GM15510 (cell line): ENCODE measurements around the gene MICAL1.
A peak's percentile ranks its signal among the peaks of the same experiment; 100 is the strongest.

ENCODE experiments used
- POLR2A ChIP-seq: IDR thresholded peaks from 3 replicates; pipeline ENCODE4 v1.6.1; 2011; ENCODE audit warnings: borderline replicate concordance; ENCODE audit not compliant: insufficient read length; ENCODE audit errors: extremely low read depth

MICAL1 gene

GRCh38 chr6:109451376-109451775, 4.2 kb downstream of the MICAL1 start:
- TF ChIP-seq POLR2A: no peak

GRCh38 chr6:109450801-109451200, 4.8 kb downstream of the MICAL1 start:
- TF ChIP-seq POLR2A: no peak

- no peak for TF ChIP-seq POLR2A
These were observed 5.5 kb downstream of the MICAL1 start for GRCh38 chr6:109449795-109450673.

- TF ChIP-seq POLR2A: peak; percentile 10
These were observed 6.3 kb downstream of the MICAL1 start for GRCh38 chr6:109449064-109449794.

- TF ChIP-seq POLR2A: no peak
These were observed 7.0 kb downstream of the MICAL1 start for GRCh38 chr6:109448615-109449014.

- TF ChIP-seq POLR2A: peak; percentile 17
These were observed 7.6 kb downstream of the MICAL1 start for GRCh38 chr6:109447878-109448555.

- TF ChIP-seq POLR2A: no peak
These were observed 8.5 kb downstream of the MICAL1 start for GRCh38 chr6:109447087-109447486.

- TF ChIP-seq POLR2A: no peak
These were observed 9.0 kb downstream of the MICAL1 start for GRCh38 chr6:109446541-109446940.

GRCh38 chr6:109446072-109446471, 9.5 kb downstream of the MICAL1 start:
- TF ChIP-seq POLR2A: no peak

- no peak for TF ChIP-seq POLR2A
These were observed 10.2 kb downstream of the MICAL1 start for GRCh38 chr6:109445382-109445781.

- TF ChIP-seq POLR2A: no peak
These were observed 12.1 kb downstream of the MICAL1 start for GRCh38 chr6:109443425-109443950.

- TF ChIP-seq POLR2A: no peak
These were observed 13.1 kb downstream of the MICAL1 start for GRCh38 chr6:109442393-109442924.

GRCh38 chr6:109441069-109441816, 14.3 kb downstream of the MICAL1 start:
- no peak for TF ChIP-seq POLR2A
